ENCODE data around the gene CERS6. TPM values are rescaled to one million over a fixed set of nuclear protein-coding genes. Genes with fewer than 3 reads are reported as not detected.

CERS6 gene
- total and polyA plus RNA-seq, 2 of the 8 experiments (the other 6 are each of a cell fraction or from before 2014, with no cell fraction given), result 6.8 to 28.2 TPM

DNA sequence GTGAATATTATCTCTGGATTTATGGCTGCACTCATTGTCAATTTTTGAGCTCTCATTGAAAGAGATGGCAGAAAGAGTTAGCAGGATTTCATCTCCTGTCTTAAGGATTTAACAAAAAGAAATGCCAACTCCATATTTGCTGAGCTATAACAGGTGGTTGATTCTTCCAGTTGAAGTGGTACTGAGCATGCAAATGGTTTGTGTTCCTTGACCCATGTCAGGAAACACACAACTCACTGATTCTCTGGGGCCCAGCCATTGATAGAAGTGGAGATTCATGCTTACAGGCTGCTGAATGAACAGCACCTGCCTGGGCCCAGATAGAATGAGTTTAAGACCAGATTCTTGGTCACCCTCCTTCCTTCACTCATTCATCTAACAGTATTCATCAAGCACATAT, 128.8 kb downstream of the CERS6 start:
- H2BK120ac ChIP-seq (replicated peaks; ENCODE audit: low read depth, low read length), result no peak overlapping the region
- no peaks in the 10 kb centered on the region for H3K36me3 ChIP-seq (ENCODE audit: control insufficient read depth in 2 of 4, insufficient read depth in 4 of 4, low read length in 3 of 4)
- H2BK12ac ChIP-seq (ENCODE audit: low read depth, low read length), result no peak overlapping the region
- H3K56ac ChIP-seq (replicated peaks; ENCODE audit: insufficient read length, low read depth, low read length), result no peak overlapping the region
- POLR2A ChIA-PET (ENCODE audit: partially characterized antibody), result no interaction called here
- no peak overlapping the region for H3K14ac ChIP-seq (ENCODE audit: insufficient read length)
- FAIRE-seq (no peak), DNase-seq (ENCODE audit: low read depth in 1 of 2, low spot score in 2 of 2) (no peak)
- H4K20me1 ChIP-seq (replicated peaks in 1 of 2; ENCODE audit: control insufficient read depth in 1 of 2, insufficient read depth in 2 of 2, low read length in 2 of 2), result no peaks in the 10 kb centered on the region
- no peak overlapping the region for H3K23ac ChIP-seq (ENCODE audit: insufficient read length)
- H3K18ac ChIP-seq (ENCODE audit: extremely low read depth, low read length), result no peak overlapping the region
- no peak overlapping the region for H3K4me2 ChIP-seq (ENCODE audit: insufficient read depth in 1 of 2, low read depth in 2 of 2, low read length in 2 of 2)
- H2BK15ac ChIP-seq (ENCODE audit: low read length), result no peak overlapping the region
- no peak overlapping the region for H3K4ac ChIP-seq (replicated peaks; ENCODE audit: insufficient read length, low read depth, low read length)
- no peak overlapping the region for H3K4me3 ChIP-seq (ENCODE audit: extremely low read depth in 1 of 4, insufficient read depth in 2 of 4, low read depth in 3 of 4, low read length in 4 of 4)
- H2AK5ac ChIP-seq (ENCODE audit: low read depth, low read length), result no peak overlapping the region
- no peak overlapping the region for H2BK20ac ChIP-seq (ENCODE audit: low read length)
- CTCF ChIA-PET (ENCODE audit: partially characterized antibody), result interaction anchor here (0.9 to 2.4 kb wide), 3 partner anchors 10 to 164 kb away, joined by 3 to 5 read pairs (median 3); no protein-coding TSS in a partner anchor
- H3K9ac ChIP-seq (replicated peaks in 1 of 4; ENCODE audit: extremely low read depth in 1 of 4, low read depth in 3 of 4, low read length in 3 of 4), result no peak overlapping the region
- H3K4me1 ChIP-seq (replicated peaks in 1 of 4; ENCODE audit: control insufficient read depth in 3 of 4, insufficient read depth in 4 of 4, low read length in 3 of 4), result peaks cover 0 to 8% (median 6%) of the 10 kb centered on the region in 4 experiments; a peak in 3 of 7 replicates
- no peaks in the 10 kb centered on the region; the same call in 1 of the 2 replicates for H3K23me2 ChIP-seq (ENCODE audit: low read depth, low read length)
- H2AFZ ChIP-seq (ENCODE audit: low read length), result no peak overlapping the region
- H3K27me3 ChIP-seq (replicated peaks in 1 of 4; ENCODE audit: control insufficient read depth in 3 of 4, extremely low read depth in 1 of 4, insufficient read depth in 3 of 4, low read length in 3 of 4), result no peaks in the 10 kb centered on the region
- no peak overlapping the region for H3K27ac ChIP-seq (ENCODE audit: low read depth, low read length)
- no peaks in the 10 kb centered on the region; a peak in 1 of 4 replicates for H3K9me3 ChIP-seq (ENCODE audit: insufficient read depth in 2 of 2, low read depth in 1 of 2, low read length in 1 of 2)
- H2BK5ac ChIP-seq (ENCODE audit: low read depth, low read length), result no peak overlapping the region
- H3K79me2 ChIP-seq (ENCODE audit: control insufficient read depth in 1 of 2, insufficient read depth in 2 of 2, low read length in 2 of 2), result peaks cover 0 to 9% of the 10 kb centered on the region in 2 experiments; a peak in 3 of 4 replicates
- H4K91ac ChIP-seq (replicated peaks; ENCODE audit: insufficient read length, low read length), result no peak overlapping the region
- no peak overlapping the region for H4K5ac ChIP-seq (ENCODE audit: insufficient read length, low read depth, low read length)
- no peaks in the 10 kb centered on the region; the same call in 1 of the 2 replicates for H3K79me1 ChIP-seq (ENCODE audit: low read depth, low read length)
- H4K8ac ChIP-seq (ENCODE audit: extremely low read depth, insufficient read depth, low read length), result no peak overlapping the region
- TF ChIP-seq RAD21 (IDR thresholded peaks at IDR 0.05 in 1 of 2, conservative IDR thresholded peaks at IDR 0.05 in 1 of 2; ENCODE audit: low read depth in 2 of 2, low read length in 2 of 2), result no peak
- no peak for TF ChIP-seq ASH2L (IDR thresholded peaks at IDR 0.05; ENCODE audit: low read length)
- TF ChIP-seq TEAD4 (IDR thresholded peaks at IDR 0.05; ENCODE audit: low read depth, low read length), result no peak
- TF ChIP-seq, protein P1, sequence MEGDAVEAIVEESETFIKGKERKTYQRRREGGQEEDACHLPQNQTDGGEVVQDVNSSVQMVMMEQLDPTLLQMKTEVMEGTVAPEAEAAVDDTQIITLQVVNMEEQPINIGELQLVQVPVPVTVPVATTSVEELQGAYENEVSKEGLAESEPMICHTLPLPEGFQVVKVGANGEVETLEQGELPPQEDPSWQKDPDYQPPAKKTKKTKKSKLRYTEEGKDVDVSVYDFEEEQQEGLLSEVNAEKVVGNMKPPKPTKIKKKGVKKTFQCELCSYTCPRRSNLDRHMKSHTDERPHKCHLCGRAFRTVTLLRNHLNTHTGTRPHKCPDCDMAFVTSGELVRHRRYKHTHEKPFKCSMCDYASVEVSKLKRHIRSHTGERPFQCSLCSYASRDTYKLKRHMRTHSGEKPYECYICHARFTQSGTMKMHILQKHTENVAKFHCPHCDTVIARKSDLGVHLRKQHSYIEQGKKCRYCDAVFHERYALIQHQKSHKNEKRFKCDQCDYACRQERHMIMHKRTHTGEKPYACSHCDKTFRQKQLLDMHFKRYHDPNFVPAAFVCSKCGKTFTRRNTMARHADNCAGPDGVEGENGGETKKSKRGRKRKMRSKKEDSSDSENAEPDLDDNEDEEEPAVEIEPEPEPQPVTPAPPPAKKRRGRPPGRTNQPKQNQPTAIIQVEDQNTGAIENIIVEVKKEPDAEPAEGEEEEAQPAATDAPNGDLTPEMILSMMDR (IDR thresholded peaks at IDR 0.05; ENCODE audit: control extremely low read depth in 1 of 3, insufficient read depth in 1 of 3, low read depth in 1 of 3, low read length in 3 of 3), result no peak
- no peak for TF ChIP-seq RFX5 (IDR thresholded peaks at IDR 0.05; ENCODE audit: borderline replicate concordance, low read depth, low read length)
- TF ChIP-seq, protein P2, sequence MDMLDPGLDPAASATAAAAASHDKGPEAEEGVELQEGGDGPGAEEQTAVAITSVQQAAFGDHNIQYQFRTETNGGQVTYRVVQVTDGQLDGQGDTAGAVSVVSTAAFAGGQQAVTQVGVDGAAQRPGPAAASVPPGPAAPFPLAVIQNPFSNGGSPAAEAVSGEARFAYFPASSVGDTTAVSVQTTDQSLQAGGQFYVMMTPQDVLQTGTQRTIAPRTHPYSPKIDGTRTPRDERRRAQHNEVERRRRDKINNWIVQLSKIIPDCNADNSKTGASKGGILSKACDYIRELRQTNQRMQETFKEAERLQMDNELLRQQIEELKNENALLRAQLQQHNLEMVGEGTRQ (IDR thresholded peaks at IDR 0.05; ENCODE audit: low read length), result no peak
- TF ChIP-seq EZH2 (IDR thresholded peaks at IDR 0.05; ENCODE audit: low read depth, low read length, severe bottlenecking), result no peak
- TF ChIP-seq SAP30 (IDR thresholded peaks at IDR 0.05; ENCODE audit: insufficient read depth, insufficient replicate concordance, low read length), result no peak
- TF ChIP-seq FOSL1 (IDR thresholded peaks at IDR 0.05; ENCODE audit: insufficient read depth, low read depth, low read length), result no peak
- TF ChIP-seq EGR1 (IDR thresholded peaks at IDR 0.05; ENCODE audit: borderline replicate concordance, low read depth, low read length), result no peak
